ENCODE results near the gene PARP3. TPM values are rescaled to one million over a fixed set of nuclear protein-coding genes. Genes with fewer than 3 reads are reported as not detected.

PARP3 gene
- total RNA-seq, 1 donor from 2014 or later = 12.7 TPM

DNA sequence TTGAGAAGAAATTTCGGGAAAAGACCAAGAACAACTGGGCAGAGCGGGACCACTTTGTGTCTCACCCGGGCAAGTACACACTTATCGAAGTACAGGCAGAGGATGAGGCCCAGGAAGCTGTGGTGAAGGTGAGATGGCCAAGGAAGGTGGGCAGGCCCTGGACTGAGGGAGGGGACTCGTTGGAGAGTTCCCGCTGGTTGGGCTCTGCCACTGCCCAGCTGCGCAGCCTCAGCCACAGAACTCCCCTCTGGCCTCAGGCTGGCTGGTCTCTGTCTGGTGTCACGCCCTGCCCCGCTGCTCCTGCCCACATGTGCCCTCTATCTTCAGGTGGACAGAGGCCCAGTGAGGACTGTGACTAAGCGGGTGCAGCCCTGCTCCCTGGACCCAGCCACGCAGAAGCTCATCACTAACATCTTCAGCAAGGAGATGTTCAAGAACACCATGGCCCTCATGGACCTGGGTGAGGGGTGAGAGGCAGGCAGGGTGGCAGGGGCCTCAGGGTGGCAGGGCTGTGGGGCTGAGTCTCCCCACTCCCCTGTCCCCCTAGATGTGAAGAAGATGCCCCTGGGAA is 2.4 kb downstream of the PARP3 start:
- Mint-ChIP-seq H3K27ac (no peak overlapping the region), H3K4me3 (no peak overlapping the region)

DNA sequence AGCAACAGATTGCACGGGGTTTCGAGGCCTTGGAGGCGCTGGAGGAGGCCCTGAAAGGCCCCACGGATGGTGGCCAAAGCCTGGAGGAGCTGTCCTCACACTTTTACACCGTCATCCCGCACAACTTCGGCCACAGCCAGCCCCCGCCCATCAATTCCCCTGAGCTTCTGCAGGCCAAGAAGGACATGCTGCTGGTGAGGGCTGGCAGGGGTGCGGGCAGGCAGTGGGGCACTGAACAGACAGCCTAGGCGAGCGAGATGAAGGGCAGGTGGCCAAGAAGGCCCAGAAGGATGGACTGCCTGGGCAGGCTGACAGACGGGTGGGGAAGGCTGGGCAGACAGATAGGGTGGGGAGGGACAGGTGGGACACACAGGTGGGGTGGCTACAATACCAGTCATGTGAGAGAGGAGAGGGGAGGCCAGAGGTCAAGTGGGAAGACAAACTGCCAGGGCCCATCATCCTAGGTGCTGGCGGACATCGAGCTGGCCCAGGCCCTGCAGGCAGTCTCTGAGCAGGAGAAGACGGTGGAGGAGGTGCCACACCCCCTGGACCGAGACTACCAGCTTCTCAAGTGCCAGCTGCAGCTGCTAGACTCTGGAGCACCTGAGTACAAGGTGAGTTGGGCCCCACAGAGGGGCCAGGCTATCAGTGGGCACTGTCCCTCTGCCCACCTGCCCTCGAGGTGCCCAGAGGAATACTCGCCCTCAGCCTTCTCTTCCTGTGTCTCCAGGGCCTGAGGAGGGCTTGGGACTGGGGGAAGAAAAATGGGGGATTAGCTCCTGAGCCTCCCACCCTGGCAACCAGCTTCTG is 3.1 kb downstream of the PARP3 start:
- H3K36me3 Mint-ChIP-seq (ENCODE audit: low read depth) = peaks cover 6% of the 10 kb centered on the region
- H3K4me3 Mint-ChIP-seq = no peak overlapping the region
- ATAC-seq (ENCODE audit: low read depth) (no peak), DNase-seq (no peak)
- ChIA-PET CTCF (interaction anchor here (1.0 to 1.1 kb wide), 2 partner anchors 12 to 27 kb away, joined by 3 read pairs; no protein-coding TSS in a partner anchor), POLR2A (no interaction called here)
- H3K9me3 Mint-ChIP-seq = no peaks in the 10 kb centered on the region
- H3K4me1 Mint-ChIP-seq = peaks cover 25% of the 10 kb centered on the region
- intact Hi-C loops (cut with micrococcal nuclease) = no loop called here
- H3K27ac Mint-ChIP-seq = no peak overlapping the region
- no peaks in the 10 kb centered on the region for H3K27me3 Mint-ChIP-seq
- TF ChIP-seq, protein P1, sequence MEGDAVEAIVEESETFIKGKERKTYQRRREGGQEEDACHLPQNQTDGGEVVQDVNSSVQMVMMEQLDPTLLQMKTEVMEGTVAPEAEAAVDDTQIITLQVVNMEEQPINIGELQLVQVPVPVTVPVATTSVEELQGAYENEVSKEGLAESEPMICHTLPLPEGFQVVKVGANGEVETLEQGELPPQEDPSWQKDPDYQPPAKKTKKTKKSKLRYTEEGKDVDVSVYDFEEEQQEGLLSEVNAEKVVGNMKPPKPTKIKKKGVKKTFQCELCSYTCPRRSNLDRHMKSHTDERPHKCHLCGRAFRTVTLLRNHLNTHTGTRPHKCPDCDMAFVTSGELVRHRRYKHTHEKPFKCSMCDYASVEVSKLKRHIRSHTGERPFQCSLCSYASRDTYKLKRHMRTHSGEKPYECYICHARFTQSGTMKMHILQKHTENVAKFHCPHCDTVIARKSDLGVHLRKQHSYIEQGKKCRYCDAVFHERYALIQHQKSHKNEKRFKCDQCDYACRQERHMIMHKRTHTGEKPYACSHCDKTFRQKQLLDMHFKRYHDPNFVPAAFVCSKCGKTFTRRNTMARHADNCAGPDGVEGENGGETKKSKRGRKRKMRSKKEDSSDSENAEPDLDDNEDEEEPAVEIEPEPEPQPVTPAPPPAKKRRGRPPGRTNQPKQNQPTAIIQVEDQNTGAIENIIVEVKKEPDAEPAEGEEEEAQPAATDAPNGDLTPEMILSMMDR (IDR thresholded peaks at IDR 0.05) = no peak

More for the DNA sequence above, 2.4 kb downstream of the PARP3 start:
- Mint-ChIP-seq H3K9me3 (no peaks in the 10 kb centered on the region), H3K4me1 (peaks cover 32% of the 10 kb centered on the region), H3K27me3 (no peaks in the 10 kb centered on the region), H3K36me3 (ENCODE audit: low read depth) (peaks cover 8% of the 10 kb centered on the region)
- no peak for DNase-seq
- CTCF ChIA-PET = interaction anchor here (1.0 to 1.1 kb wide), 2 partner anchors 12 to 28 kb away, joined by 3 read pairs; no protein-coding TSS in a partner anchor
- POLR2A ChIA-PET = interaction anchor here (0.6 to 2.3 kb wide), 2 partner anchors 26 to 51 kb away, joined by 4 to 20 read pairs; partner anchors contain the start of gene RPL29
- TF ChIP-seq, protein P1 (IDR thresholded peaks at IDR 0.05) = no peak
- no peak for ATAC-seq (ENCODE audit: low read depth)
- intact Hi-C loops (cut with micrococcal nuclease) = loop anchor here (5.0 kb wide), 1 partner anchor 763 kb away; the partner anchor contains the start of genes GLT8D1 and SPCS1

DNA sequence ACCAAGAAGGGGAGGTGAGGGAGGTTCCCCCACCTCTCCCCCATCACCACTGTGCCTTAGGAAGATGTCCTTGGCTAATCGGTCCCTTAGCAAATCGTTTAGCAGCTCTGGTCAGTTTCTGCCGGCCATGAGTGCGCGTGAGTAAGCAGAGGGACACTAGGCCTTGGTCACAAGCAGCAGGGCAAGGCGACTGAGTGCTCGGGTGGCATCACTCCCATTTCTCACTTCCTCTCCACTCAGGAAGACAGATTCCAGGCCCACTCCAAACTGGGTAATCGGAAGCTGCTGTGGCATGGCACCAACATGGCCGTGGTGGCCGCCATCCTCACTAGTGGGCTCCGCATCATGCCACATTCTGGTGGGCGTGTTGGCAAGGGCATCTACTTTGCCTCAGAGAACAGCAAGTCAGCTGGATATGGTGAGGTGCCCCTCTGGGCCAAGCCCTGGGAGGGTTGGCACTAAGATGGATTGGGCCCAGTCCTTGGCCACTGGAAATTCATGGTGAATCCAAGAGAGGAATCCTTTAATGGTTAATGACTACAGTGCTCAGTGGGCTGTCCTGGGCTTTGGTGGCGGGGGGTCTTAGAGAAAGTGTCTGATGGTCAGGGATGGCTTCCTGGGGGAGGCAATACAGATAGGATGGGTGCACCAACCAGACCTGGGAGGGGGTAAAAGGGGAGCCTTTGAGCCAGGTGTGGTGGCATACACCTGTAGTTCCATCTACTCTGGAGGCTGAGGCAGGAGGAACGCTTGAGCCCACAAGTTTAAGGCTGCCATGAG is 4.0 kb downstream of the PARP3 start:
- TF ChIP-seq, protein P1 (IDR thresholded peaks at IDR 0.05) = no peak
- Mint-ChIP-seq H3K27ac (no peak overlapping the region), H3K4me3 (no peak overlapping the region), H3K36me3 (ENCODE audit: low read depth) (peaks cover 3% of the 10 kb centered on the region), H3K27me3 (no peaks in the 10 kb centered on the region), H3K9me3 (no peaks in the 10 kb centered on the region), H3K4me1 (peaks cover 16% of the 10 kb centered on the region)
- intact Hi-C loops (cut with micrococcal nuclease) = no loop called here
- POLR2A ChIA-PET = no interaction called here
- no peak for DNase-seq
- CTCF ChIA-PET = interaction anchor here (1.1 kb wide), 1 partner anchor 26 kb away, joined by 3 read pairs; no protein-coding TSS in a partner anchor
- ATAC-seq (ENCODE audit: low read depth) = no peak

DNA sequence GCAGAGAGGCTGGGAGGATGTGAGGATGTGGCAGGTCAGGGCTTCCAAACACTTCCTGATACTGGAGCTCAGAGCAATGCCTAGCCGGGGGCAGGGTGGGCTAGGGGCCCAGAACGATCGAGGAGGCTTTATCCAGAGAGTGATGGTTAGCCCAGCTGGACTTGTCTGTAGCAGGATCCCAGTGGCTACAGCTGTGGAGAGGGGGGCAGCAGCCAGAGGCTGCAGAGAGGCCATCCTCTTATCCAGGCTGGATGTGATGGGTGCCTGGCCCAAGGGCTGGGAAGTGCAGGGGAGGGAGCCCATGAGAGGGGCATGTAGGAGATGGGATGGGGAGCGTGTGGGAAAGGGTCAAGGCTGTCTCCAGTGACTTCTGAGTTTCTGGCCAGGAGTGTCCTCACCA is 4.6 kb downstream of the PARP3 start:
- intact Hi-C loops (cut with micrococcal nuclease) = no loop called here
- Mint-ChIP-seq H3K27ac (no peak overlapping the region), H3K4me1 (peaks cover 12% of the 10 kb centered on the region), H3K36me3 (ENCODE audit: low read depth) (peaks cover 3% of the 10 kb centered on the region), H3K9me3 (no peaks in the 10 kb centered on the region), H3K27me3 (no peaks in the 10 kb centered on the region), H3K4me3 (no peak overlapping the region)
- POLR2A ChIA-PET = no interaction called here
- CTCF ChIA-PET = no interaction called here
- DNase-seq = no peak
- TF ChIP-seq, protein P1 (IDR thresholded peaks at IDR 0.05) = no peak
- ATAC-seq (ENCODE audit: low read depth) = no peak

Data from activated B cell treated with CpG ODN at 0.5 μM for 24 hours (primary cell).